Caco-2 (cell line): Measurements from ENCODE around the gene MAPKAP1. TPM values are rescaled to one million over a fixed set of nuclear protein-coding genes. Genes with fewer than 3 reads are reported as not detected.

Source experiments
- BruUV-seq: library from RNA; stranded (reverse); fragments of 400-500 nt; replicated peaks from 2 replicates; lab custom pipeline; 2021; lab: Mats Ljungman, UMichigan
- CTCF ChIA-PET: fragments of 300-600 bp; sonication (Branson Sonifier 250); formaldehyde crosslinking; loops from one replicate; lab custom pipeline; 2022; ENCODE audit warnings: antibody characterized with exemption; lab: Charles Lee
- POLR2A ChIA-PET: fragments of 300-600 bp; sonication (Branson Sonifier 250); formaldehyde crosslinking; loops from one replicate; lab custom pipeline; 2022; ENCODE audit warnings: antibody characterized with exemption; lab: Charles Lee
- DNase-seq, 2 experiments: peaks; one replicate each; pipeline versions ENCODE4 v3.0.0 to v3.0.0-alpha.2; 2020 to 2022
- H3K27me3 ChIP-seq: replicated peaks from 2 replicates; pipeline ENCODE4 v1.6.0; 2011; ENCODE audit warnings: low read length; ENCODE audit not compliant: control insufficient read depth, insufficient read depth
- H3K36me3 ChIP-seq: 2 replicates; pipeline ENCODE4 v1.5.1; 2011; ENCODE audit warnings: low read length; ENCODE audit not compliant: control insufficient read depth, insufficient read depth
- H3K4me1 ChIP-seq: fragments of 250-450 bp; sonication (Bioruptor Pico); 2 replicates; pipeline ENCODE4 v1.5.1; 2020; ENCODE audit warnings: mild to moderate bottlenecking
- H3K4me3 ChIP-seq: 2 replicates; pipeline ENCODE4 v1.5.1; 2011; ENCODE audit warnings: low read depth, mild to moderate bottlenecking, control low read depth, low read length
- H3K9me3 ChIP-seq: fragments of 250-450 bp; sonication (Bioruptor Pico); 2 replicates; pipeline ENCODE4 v1.5.1; 2020; ENCODE audit warnings: mild to moderate bottlenecking, moderate library complexity
- H3K27ac Mint-ChIP-seq: one replicate; pipeline ENCODE4 v1.8.0; 2022; ENCODE audit warnings: mixed read lengths; ENCODE audit not compliant: unreplicated experiment
- H3K27me3 Mint-ChIP-seq: one replicate; pipeline ENCODE4 v1.8.0; 2022; ENCODE audit warnings: mixed read lengths; ENCODE audit not compliant: insufficient read depth, unreplicated experiment
- H3K36me3 Mint-ChIP-seq: one replicate; pipeline ENCODE4 v1.8.0; 2022; ENCODE audit warnings: mild to moderate bottlenecking, mixed read lengths; ENCODE audit not compliant: insufficient read depth, unreplicated experiment
- H3K4me1 Mint-ChIP-seq: one replicate; pipeline ENCODE4 v1.8.0; 2022; ENCODE audit warnings: low read depth, mixed read lengths; ENCODE audit not compliant: unreplicated experiment
- H3K4me3 Mint-ChIP-seq: one replicate; pipeline ENCODE4 v1.8.0; 2022; ENCODE audit warnings: mild to moderate bottlenecking, moderate library complexity, mixed read lengths; ENCODE audit not compliant: unreplicated experiment
- H3K9me3 Mint-ChIP-seq: one replicate; pipeline ENCODE4 v1.8.0; 2022; ENCODE audit warnings: mixed read lengths; ENCODE audit not compliant: unreplicated experiment
- intact Hi-C: fragments of 100-400 bp; cut with micrococcal nuclease; formaldehyde crosslinking; loops from one replicate; pipeline ENCODE4 v1.10.0; 2022; ENCODE audit not compliant: unreplicated experiment
- total RNA-seq: library from RNA; stranded (reverse); gene quantifications from 2 replicates; pipeline ENCODE4 v1.2.3, GENCODE V29; 2022
- TF ChIP-seq, protein P1 (sequence below), 2 experiments: fragments of 200-600 bp in 1 of 2; IDR thresholded peaks; 1 replicate in 1 of 2; 2 replicates in 1 of 2; pipeline versions ENCODE4 v1.5.1 to v1.8.0; 2011 to 2022; ENCODE audit warnings: antibody characterized with exemption in 1 of 2, control low read depth in 1 of 2, inconsistent platforms in 1 of 2, low read depth in 1 of 2, low read length in 1 of 2, mild to moderate bottlenecking in 1 of 2, moderate library complexity in 1 of 2; ENCODE audit not compliant: insufficient read depth in 1 of 2, severe bottlenecking in 1 of 2, unreplicated experiment in 1 of 2

MAPKAP1 gene
- total RNA-seq, 1 experiment from 2014 or later: 70.0 TPM

GRCh38 chr9:125748446-125749099 lies 41.6 kb upstream of the MAPKAP1 start:
- intact Hi-C loops: no loop called here
- no peaks in the 10 kb centered on the region for H3K9me3 ChIP-seq
- Mint-ChIP-seq H3K4me3 (peak overlapping the region; percentile 80), H3K9me3 (no peaks in the 10 kb centered on the region), H3K27me3 (peaks cover 2% of the 10 kb centered on the region), H3K36me3 (peaks cover 8% of the 10 kb centered on the region), H3K4me1 (peaks cover 32% of the 10 kb centered on the region), H3K27ac (no peak overlapping the region)
- peaks cover 16% of the 10 kb centered on the region for H3K4me1 ChIP-seq
- ChIA-PET CTCF (no interaction called here), POLR2A (interaction anchor here (0.6 kb wide), 1 partner anchor 839 kb away, joined by 3 read pairs; no protein-coding TSS in a partner anchor)
- H3K4me3 ChIP-seq: peak overlapping the region; percentile 88
- H3K27me3 ChIP-seq: no peaks in the 10 kb centered on the region
- TF ChIP-seq, protein P1, sequence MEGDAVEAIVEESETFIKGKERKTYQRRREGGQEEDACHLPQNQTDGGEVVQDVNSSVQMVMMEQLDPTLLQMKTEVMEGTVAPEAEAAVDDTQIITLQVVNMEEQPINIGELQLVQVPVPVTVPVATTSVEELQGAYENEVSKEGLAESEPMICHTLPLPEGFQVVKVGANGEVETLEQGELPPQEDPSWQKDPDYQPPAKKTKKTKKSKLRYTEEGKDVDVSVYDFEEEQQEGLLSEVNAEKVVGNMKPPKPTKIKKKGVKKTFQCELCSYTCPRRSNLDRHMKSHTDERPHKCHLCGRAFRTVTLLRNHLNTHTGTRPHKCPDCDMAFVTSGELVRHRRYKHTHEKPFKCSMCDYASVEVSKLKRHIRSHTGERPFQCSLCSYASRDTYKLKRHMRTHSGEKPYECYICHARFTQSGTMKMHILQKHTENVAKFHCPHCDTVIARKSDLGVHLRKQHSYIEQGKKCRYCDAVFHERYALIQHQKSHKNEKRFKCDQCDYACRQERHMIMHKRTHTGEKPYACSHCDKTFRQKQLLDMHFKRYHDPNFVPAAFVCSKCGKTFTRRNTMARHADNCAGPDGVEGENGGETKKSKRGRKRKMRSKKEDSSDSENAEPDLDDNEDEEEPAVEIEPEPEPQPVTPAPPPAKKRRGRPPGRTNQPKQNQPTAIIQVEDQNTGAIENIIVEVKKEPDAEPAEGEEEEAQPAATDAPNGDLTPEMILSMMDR (IDR thresholded peaks at IDR 0.05; ENCODE audit: insufficient read depth in 1 of 2, low read depth in 1 of 2, low read length in 1 of 2, severe bottlenecking in 1 of 2, unreplicated experiment in 1 of 2): no peak
- no TSS peak for BruUV-seq
- H3K36me3 ChIP-seq: no peaks in the 10 kb centered on the region
- DNase-seq: no peak

DNA sequence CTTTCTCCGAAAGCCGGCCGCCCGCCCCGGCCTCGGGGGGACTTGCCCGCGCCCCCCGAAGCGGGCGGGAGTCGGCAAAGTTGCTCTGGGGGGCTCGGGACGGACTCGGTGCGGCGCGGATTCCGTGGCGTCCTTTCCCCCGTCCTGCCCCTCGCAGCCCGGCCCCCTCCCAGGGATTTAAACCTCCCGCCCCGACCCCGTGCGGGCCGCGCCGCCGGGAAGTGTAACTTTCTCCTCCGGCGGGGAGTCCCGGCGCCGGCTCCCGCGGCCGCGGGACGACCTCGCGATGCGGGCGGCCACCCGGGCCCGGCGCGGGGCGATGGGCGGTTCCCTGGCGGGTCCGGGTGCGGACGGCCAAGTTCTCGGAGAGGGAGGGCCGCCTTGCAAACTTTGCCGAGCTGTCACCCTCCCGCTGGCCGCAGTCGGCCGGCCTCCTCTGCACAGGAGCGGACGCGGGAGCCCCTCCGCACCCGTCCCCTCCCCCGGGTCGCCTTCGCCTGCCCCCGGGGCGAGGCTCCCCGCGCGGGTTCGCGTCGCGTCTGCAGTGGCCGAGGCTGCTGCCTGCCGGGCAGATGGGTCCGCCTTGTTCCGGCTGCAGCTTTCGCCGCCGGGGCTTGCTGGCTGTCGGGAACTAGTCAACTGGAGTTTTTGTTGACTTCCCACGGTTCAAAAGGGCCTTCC lies 40.9 kb upstream of the MAPKAP1 start:
- peaks cover 8% of the 10 kb centered on the region for H3K36me3 Mint-ChIP-seq
- Histone ChIP-seq H3K27me3 (no peaks in the 10 kb centered on the region), H3K9me3 (no peaks in the 10 kb centered on the region), H3K36me3 (no peaks in the 10 kb centered on the region), H3K4me3 (peak overlapping the region; percentile 88), H3K4me1 (peaks cover 16% of the 10 kb centered on the region)
- H3K27me3 Mint-ChIP-seq: peaks cover 6% of the 10 kb centered on the region
- TF ChIP-seq, protein P1 (IDR thresholded peaks at IDR 0.05; ENCODE audit: insufficient read depth in 1 of 2, low read depth in 1 of 2, low read length in 1 of 2, severe bottlenecking in 1 of 2, unreplicated experiment in 1 of 2): no peak
- peaks cover 32% of the 10 kb centered on the region for H3K4me1 Mint-ChIP-seq
- no peak overlapping the region for H3K27ac Mint-ChIP-seq
- H3K4me3 Mint-ChIP-seq: peak overlapping the region; percentile 80
- DNase-seq: peak in 1 of 2 experiments; percentile 43
- no TSS peak for BruUV-seq
- CTCF ChIA-PET: no interaction called here
- intact Hi-C loops: no loop called here
- H3K9me3 Mint-ChIP-seq: no peaks in the 10 kb centered on the region
- POLR2A ChIA-PET: interaction anchor here (0.6 kb wide), 1 partner anchor 838 kb away, joined by 3 read pairs; no protein-coding TSS in a partner anchor

- TF ChIP-seq, protein P1 (IDR thresholded peaks at IDR 0.05; ENCODE audit: insufficient read depth in 1 of 2, low read depth in 1 of 2, low read length in 1 of 2, severe bottlenecking in 1 of 2, unreplicated experiment in 1 of 2): no peak
- BruUV-seq: no TSS peak
- H3K36me3 ChIP-seq: no peaks in the 10 kb centered on the region
- Mint-ChIP-seq H3K4me1 (peaks cover 32% of the 10 kb centered on the region), H3K27me3 (peaks cover 6% of the 10 kb centered on the region), H3K36me3 (peaks cover 8% of the 10 kb centered on the region), H3K9me3 (no peaks in the 10 kb centered on the region), H3K4me3 (peak within 1 kb of the TSS; percentile 93), H3K27ac (peak within 1 kb of the TSS; percentile 79)
- no peaks in the 10 kb centered on the region for H3K27me3 ChIP-seq
- DNase-seq: peak; percentile 44 to 63
- peaks cover 16% of the 10 kb centered on the region for H3K4me1 ChIP-seq
- POLR2A ChIA-PET: no interaction called here
- no peaks in the 10 kb centered on the region for H3K9me3 ChIP-seq
- intact Hi-C loops: no loop called here
- CTCF ChIA-PET: no interaction called here
- peak within 1 kb of the TSS; percentile 88 for H3K4me3 ChIP-seq
These were observed 40.2 kb upstream of the MAPKAP1 start, which contains the start of gene PBX3 for GRCh38 chr9:125747053-125747764. TSS of gene PBX3 (plus strand) at chr9:125747373.
